DLD1 (cell line): ENCODE measurements around the gene KRT82.
"Not testable (repeated sequence)": the region's sequence is repeated elsewhere in the genome, so short reads cannot be mapped to it uniquely, and the experiment has no call there.

Experiments used
- in situ Hi-C: cut with HindIII; loops from 2 replicates; pipeline ENCODE4 v1.10.0; 2017; ENCODE audit warnings: low sequenced_read_pairs

The KRT82 gene

GRCh38 chr12:52350021-52350620 is 56.0 kb downstream of the KRT82 start:
- in situ Hi-C loops = no loop called here

DNA sequence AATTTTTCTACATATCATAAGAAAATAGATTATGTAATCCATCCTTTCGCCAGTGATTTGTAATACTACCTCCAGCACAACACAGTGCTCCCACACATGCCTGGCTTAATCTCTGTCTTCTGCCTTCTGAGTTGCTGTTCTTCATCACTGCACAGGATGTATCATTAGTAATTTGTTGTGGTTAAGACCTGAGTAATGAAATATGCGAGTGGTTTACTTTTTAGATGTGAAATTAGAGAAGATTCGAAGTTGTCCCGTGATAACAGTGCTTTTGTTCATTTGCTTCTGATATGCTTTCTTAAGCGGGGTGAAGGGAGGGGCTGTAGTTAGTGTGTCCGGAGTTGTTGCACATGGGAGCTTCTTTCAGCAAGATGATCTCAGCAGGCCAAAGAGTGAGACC is 56.9 kb downstream of the KRT82 start:
- in situ Hi-C loops = no loop called here

GRCh38 chr12:52347551-52348510 is 58.3 kb downstream of the KRT82 start:
- in situ Hi-C loops = no loop called here

GRCh38 chr12:52347016-52347415 is 59.1 kb downstream of the KRT82 start:
- in situ Hi-C loops = no loop called here

- in situ Hi-C loops = no loop called here
Measured at GRCh38 chr12:52346593-52346992, 59.5 kb downstream of the KRT82 start.

DNA sequence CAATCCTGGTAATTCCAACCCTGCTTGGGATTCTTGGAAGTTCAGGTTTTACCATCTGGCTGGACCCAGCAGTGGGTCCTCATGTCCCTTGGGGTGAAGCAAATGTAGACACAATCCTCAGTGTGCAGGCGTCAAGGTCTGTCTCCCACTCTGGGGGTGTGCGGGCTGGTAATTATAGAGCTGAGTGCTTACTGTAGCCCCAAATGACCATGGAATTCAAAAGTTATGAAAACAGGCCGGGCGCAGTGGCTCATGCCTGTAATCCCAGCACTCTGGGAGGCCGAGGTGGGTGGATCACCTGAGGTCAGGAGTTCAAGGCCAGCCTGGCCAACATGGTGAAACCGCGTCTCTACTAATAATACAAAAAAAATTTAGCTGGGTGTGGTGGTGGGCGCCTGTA is 61.1 kb downstream of the KRT82 start:
- in situ Hi-C loops = not testable (repeated sequence)

DNA sequence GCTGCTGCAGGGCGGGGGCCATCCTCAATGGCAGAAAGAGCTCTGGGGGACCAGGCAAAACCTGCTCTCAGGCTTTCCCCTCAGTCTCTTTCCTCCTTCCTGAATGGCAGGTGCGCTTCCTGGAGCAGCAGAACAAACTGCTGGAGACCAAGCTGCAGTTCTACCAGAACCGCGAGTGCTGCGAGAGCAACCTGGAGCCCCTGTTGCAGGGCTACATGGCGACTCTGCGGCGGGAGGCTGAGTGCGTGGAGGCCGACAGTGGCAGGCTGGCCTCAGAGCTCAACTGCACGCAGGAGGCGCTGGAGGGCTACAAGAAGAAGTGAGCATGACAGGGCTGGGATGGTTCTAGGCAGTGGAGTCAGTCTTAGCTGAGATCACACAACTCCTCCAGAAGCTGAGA is 62.0 kb downstream of the KRT82 start:
- in situ Hi-C loops = no loop called here
